ENCODE measurements around the gene SYTL5. TPM values are rescaled to one million over a fixed set of nuclear protein-coding genes. Genes with fewer than 3 reads are reported as not detected.

SYTL5 gene
- total and polyA plus RNA-seq, 2 of the 4 experiments (the other 2 are of a cell fraction) = 0.19 to 0.54 TPM

- H3K36me3 ChIP-seq (ENCODE audit: control insufficient read depth, insufficient read depth, low read length) = no peaks in the 10 kb centered on the region
- dilution Hi-C loops (cut with HindIII; ENCODE audit: low sequenced_read_pairs, unreplicated experiment) = no loop called here
- peaks cover 2% of the 10 kb centered on the region for H3K27me3 ChIP-seq (ENCODE audit: control insufficient read depth, insufficient read depth, low read length)
- no peak overlapping the region for H3K56ac ChIP-seq (ENCODE audit: extremely low read depth, insufficient read depth, low read length)
- H3K18ac ChIP-seq (ENCODE audit: low read depth, low read length) = no peak overlapping the region
- no peaks in the 10 kb centered on the region for H3K79me1 ChIP-seq (ENCODE audit: low read depth in 1 of 2, low read length in 2 of 2)
- WGBS, 2 experiments (ENCODE audit: extremely low coverage in 2 of 2, insufficient read length in 1 of 2) = 47% methylated on average over 3 of the region's 7 CpGs; no CpG with 5 or more reads in 1 of the 2 experiments
- H4K91ac ChIP-seq (ENCODE audit: insufficient read depth, low read depth, low read length) = no peak overlapping the region
- no peak overlapping the region for H2BK20ac ChIP-seq (ENCODE audit: low read depth, low read length)
- no TSS peak for BruUV-seq (replicated peaks)
- H2AK9ac ChIP-seq (replicated peaks; ENCODE audit: low read depth, low read length, poor library complexity) = no peak overlapping the region
- H3K4ac ChIP-seq (ENCODE audit: low read depth, low read length) = no peak overlapping the region
- ChIA-PET POLR2A (ENCODE audit: unreplicated experiment) (no interaction called here), CTCF (no interaction called here)
- no peak overlapping the region for H3K27ac ChIP-seq (ENCODE audit: insufficient read depth, low read length)
- H2AK5ac ChIP-seq (ENCODE audit: low read depth, low read length) = no peak overlapping the region
- no peaks in the 10 kb centered on the region for H3K9me3 ChIP-seq (ENCODE audit: control insufficient read depth, insufficient read depth, low read length)
- H4K20me1 ChIP-seq (ENCODE audit: insufficient read depth, low read length) = no peaks in the 10 kb centered on the region
- no peak overlapping the region for H2BK120ac ChIP-seq (ENCODE audit: low read depth, low read length)
- H2BK15ac ChIP-seq (ENCODE audit: low read depth, low read length) = no peak overlapping the region
- DNase-seq (no peak), ATAC-seq (ENCODE audit: low read depth) (no peak)
- H3K9me1 ChIP-seq (ENCODE audit: insufficient read depth, low read length) = no peaks in the 10 kb centered on the region
- no peak overlapping the region for H4K8ac ChIP-seq (ENCODE audit: low read depth in 2 of 2, low read length in 2 of 2)
- 0 out of 2 replicates have a peak, but pooled peaks cover 2% of the 10 kb centered on the region for H3K4me1 ChIP-seq (ENCODE audit: control insufficient read depth, insufficient read depth, low read length)
- TF ChIP-seq MAFK (IDR thresholded peaks at IDR 0.05; ENCODE audit: low read depth, low read length) = no peak
- no peak for TF ChIP-seq BHLHE40 (IDR thresholded peaks at IDR 0.05; ENCODE audit: low read depth, low read length)
- no peak for TF ChIP-seq MXI1 (IDR thresholded peaks at IDR 0.05; ENCODE audit: borderline replicate concordance, low read depth, low read length)
- no peak for TF ChIP-seq CHD1 (IDR thresholded peaks at IDR 0.05; ENCODE audit: low read depth, low read length)
- TF ChIP-seq ELK1 (IDR thresholded peaks at IDR 0.05; ENCODE audit: borderline replicate concordance, low read depth, low read length) = no peak
- no peak for TF ChIP-seq RAD21 (IDR thresholded peaks at IDR 0.05; ENCODE audit: low read length)
- no peak for TF ChIP-seq CTCF (conservative IDR thresholded peaks at IDR 0.05; ENCODE audit: low read depth, low read length)
- no peak for TF ChIP-seq CEBPB (IDR thresholded peaks at IDR 0.05; ENCODE audit: low read depth, low read length)
- no peak for TF ChIP-seq USF2 (IDR thresholded peaks at IDR 0.05; ENCODE audit: low read depth, low read length)
- TF ChIP-seq NFE2L2 (IDR thresholded peaks at IDR 0.05; ENCODE audit: low read depth, low read length) = no peak
- no peak for TF ChIP-seq MAZ (IDR thresholded peaks at IDR 0.05; ENCODE audit: borderline replicate concordance, low read depth, low read length)
- TF ChIP-seq POLR2A (IDR thresholded peaks at IDR 0.05; ENCODE audit: low read depth, low read length) = no peak
- no peak for TF ChIP-seq FOS (IDR thresholded peaks at IDR 0.05; ENCODE audit: low read depth, low read length)
- no peak for TF ChIP-seq RFX5 (IDR thresholded peaks at IDR 0.05; ENCODE audit: low read depth, low read length)
- TF ChIP-seq SMC3 (IDR thresholded peaks at IDR 0.05; ENCODE audit: low read depth, low read length) = no peak
- no peak for TF ChIP-seq RCOR1 (IDR thresholded peaks at IDR 0.05; ENCODE audit: insufficient replicate concordance, low read length)
- H3K14ac ChIP-seq (replicated peaks; ENCODE audit: low read depth, low read length) = no peak overlapping the region
- H4K5ac ChIP-seq (ENCODE audit: low read depth, low read length) = no peak overlapping the region
- H3K23ac ChIP-seq (ENCODE audit: low read depth, low read length) = no peak overlapping the region
- intact Hi-C loops (cut with micrococcal nuclease) = no loop called here
- H3K4me2 ChIP-seq (ENCODE audit: low read depth, low read length) = no peak overlapping the region
- no peak overlapping the region for H2AFZ ChIP-seq (replicated peaks; ENCODE audit: low read length, poor library complexity)
- H2BK5ac ChIP-seq (ENCODE audit: low read depth, low read length, poor library complexity, severe bottlenecking) = no peak overlapping the region
- no peak overlapping the region for H3K4me3 ChIP-seq (ENCODE audit: insufficient read depth, low read depth, low read length)
- in situ Hi-C loops (cut with MboI; ENCODE audit: low sequenced_read_pairs) = no loop called here
- H3K9ac ChIP-seq (ENCODE audit: low read depth, low read length) = no peak overlapping the region
These were observed 12.3 kb upstream of the SYTL5 start for GRCh38 chrX:37993837-37994619.

Measured in IMR-90 (cell line).